Thymus (tissue), 11 donors: ENCODE data around the gene TMOD3. TPM values are rescaled to one million over a fixed set of nuclear protein-coding genes. Genes with fewer than 3 reads are reported as not detected.

Source experiments
- DNase-seq, 9 donors: peaks; one replicate each; pipeline ENCODE4 v3.0.0-alpha.2; 2013; ENCODE audit warnings: low spot score in 9 of 9, low read depth in 6 of 9, missing footprints in 1 of 9
- H3K27ac ChIP-seq, 2 donors: one replicate each; pipeline ENCODE4 v1.5.1; 2013; ENCODE audit warnings: control low read depth in 1 of 2, low read depth in 1 of 2, low read length in 1 of 2, mild to moderate bottlenecking in 1 of 2, moderate library complexity in 1 of 2
- H3K27me3 ChIP-seq, 2 donors: one replicate each; pipeline ENCODE4 v1.5.1; 2013; ENCODE audit warnings: low read length in 1 of 2; ENCODE audit not compliant: control insufficient read depth in 2 of 2, insufficient read depth in 1 of 2
- H3K36me3 ChIP-seq, 2 donors: one replicate each; pipeline ENCODE4 v1.5.1; 2013; ENCODE audit warnings: low read length in 1 of 2, mild to moderate bottlenecking in 1 of 2, moderate library complexity in 1 of 2; ENCODE audit not compliant: control insufficient read depth in 2 of 2, insufficient read depth in 2 of 2
- H3K4me1 ChIP-seq, 2 donors: one replicate each; pipeline ENCODE4 v1.5.1; 2013; ENCODE audit warnings: low read length in 2 of 2; ENCODE audit not compliant: control insufficient read depth in 2 of 2, insufficient read depth in 2 of 2
- H3K4me3 ChIP-seq, 2 donors: one replicate each; pipeline ENCODE4 v1.5.1; 2013; ENCODE audit warnings: low read length in 2 of 2, control low read depth in 1 of 2, mild to moderate bottlenecking in 1 of 2
- H3K9me3 ChIP-seq, 2 donors: one replicate each; pipeline ENCODE4 v1.5.1; 2013; ENCODE audit warnings: low read length in 1 of 2, mild to moderate bottlenecking in 1 of 2; ENCODE audit not compliant: control insufficient read depth in 2 of 2, insufficient read depth in 1 of 2
- WGBS: extraction: QIAGEN DNeasy Blood & Tissue Kit; methylation state at CpG from one replicate; pipeline ENCODE4 v1.1.7; 2013; 5-methylcytosine and 5-hydroxymethylcytosine counted together
- polyA plus RNA-seq: library from polyadenylated mRNA; stranded (reverse); fragments of 200-250 nt; gene quantifications from one replicate; pipeline ENCODE4 v1.2.3, GENCODE V29; 2013
- total RNA-seq: library from RNA; stranded (reverse); fragments of 120-200 nt; gene quantifications from one replicate; pipeline ENCODE4 v1.2.4, GENCODE V29; 2013
- donor health status: healthy.

Gene TMOD3
- total and polyA plus RNA-seq, 2 donors = 15.8 to 26.3 TPM

DNA sequence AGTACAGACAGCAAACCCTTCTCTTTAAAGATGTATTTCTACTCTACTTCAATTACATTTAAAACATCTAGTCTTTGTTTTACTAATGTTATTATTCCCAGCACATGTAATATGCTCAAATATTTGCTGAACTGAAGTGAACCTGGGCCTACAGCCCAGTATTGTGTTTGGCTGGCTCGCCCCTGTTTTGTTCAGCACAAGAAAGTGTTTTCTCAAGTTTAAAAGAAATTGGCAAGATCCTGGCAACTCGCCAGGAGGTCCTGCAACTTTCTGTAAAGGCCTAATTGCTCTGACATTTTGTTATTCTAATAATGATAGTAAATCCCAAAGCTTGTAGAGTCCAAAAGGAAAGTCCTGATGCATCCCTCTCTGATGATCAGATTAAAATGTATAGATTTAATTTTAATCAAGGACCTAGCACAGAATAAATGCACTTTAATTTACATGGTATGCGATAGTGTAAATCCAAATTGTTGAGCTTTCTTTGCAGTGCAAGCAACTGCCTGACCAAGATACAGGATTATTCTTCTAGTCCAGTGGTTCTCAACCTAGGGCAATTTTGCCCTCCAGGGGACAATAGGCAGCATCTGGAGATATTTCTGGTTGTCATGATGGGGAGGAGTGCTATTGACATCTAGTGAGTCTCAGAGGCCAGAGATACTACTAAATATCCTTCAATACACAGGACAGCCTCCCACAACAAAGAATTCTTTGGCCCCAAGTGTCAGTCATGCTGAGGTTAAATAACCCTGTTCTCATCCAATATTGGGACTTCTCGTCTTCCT lies 35.7 kb upstream of the TMOD3 start:
- no peaks in the 10 kb centered on the region for H3K9me3 ChIP-seq
- H3K27ac ChIP-seq = no peak overlapping the region
- no peak for DNase-seq
- H3K4me1 ChIP-seq = no peaks in the 10 kb centered on the region
- no peaks in the 10 kb centered on the region for H3K27me3 ChIP-seq
- H3K4me3 ChIP-seq = no peak overlapping the region
- 96% methylated on average over 4 of the region's 4 CpGs for WGBS
- peaks cover 5 to 7% of the 10 kb centered on the region in 2 donors for H3K36me3 ChIP-seq

DNA sequence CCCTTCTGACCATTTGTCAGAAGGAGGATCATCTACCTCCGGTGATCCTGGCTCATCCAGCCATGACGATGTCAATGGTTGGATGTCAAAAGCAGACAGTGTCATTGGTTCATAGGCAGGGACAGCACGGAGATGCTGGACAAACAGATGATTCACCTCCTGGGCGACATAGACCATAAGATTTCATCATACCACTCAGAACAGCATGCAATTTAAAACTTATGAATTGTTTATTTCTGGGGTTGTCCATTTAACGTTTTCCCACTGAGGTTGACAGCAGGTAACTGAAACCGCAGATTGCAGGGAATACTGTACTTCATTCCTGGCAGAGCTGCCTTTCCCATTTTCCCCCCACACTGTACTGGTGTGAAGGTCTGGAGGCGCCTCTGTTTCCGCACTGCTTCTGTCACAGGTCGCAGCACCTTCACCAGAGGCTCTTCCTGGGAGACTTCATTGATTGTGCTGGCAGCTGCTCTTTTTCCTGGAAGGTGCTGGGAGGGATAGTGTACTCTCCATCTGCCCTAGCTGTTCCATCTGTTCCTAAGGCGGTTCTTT lies 32.5 kb upstream of the TMOD3 start:
- no peak overlapping the region for H3K4me3 ChIP-seq
- no peaks in the 10 kb centered on the region for H3K4me1 ChIP-seq
- H3K36me3 ChIP-seq = peaks cover 11 to 14% of the 10 kb centered on the region in 2 donors
- H3K27me3 ChIP-seq = no peaks in the 10 kb centered on the region
- no peak overlapping the region for H3K27ac ChIP-seq
- DNase-seq = no peak
- H3K9me3 ChIP-seq = no peaks in the 10 kb centered on the region
- WGBS = 96% methylated on average over 10 of the region's 10 CpGs

DNA sequence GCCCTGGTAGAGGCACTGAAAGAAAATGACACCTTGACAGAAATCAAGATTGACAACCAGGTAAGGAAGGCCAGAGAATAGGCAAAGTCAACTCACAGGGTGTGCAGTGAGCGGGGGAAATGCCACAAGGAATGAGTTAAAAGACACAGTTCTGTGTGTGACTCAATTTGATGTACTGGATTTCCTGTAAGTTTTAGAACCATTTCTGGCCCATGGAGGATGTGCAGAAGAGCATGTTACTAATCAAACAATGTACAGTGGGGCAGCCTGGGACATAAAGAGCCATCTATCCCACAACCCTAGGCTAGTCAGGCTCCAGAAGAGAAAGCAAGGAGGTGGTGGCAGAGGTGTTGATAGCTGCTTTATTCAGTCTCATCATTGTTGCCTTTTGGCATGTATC lies 31.2 kb upstream of the TMOD3 start:
- 98% methylated on average over 1 of the region's 1 CpG for WGBS
- no peak overlapping the region for H3K4me3 ChIP-seq
- no peak for DNase-seq

DNA sequence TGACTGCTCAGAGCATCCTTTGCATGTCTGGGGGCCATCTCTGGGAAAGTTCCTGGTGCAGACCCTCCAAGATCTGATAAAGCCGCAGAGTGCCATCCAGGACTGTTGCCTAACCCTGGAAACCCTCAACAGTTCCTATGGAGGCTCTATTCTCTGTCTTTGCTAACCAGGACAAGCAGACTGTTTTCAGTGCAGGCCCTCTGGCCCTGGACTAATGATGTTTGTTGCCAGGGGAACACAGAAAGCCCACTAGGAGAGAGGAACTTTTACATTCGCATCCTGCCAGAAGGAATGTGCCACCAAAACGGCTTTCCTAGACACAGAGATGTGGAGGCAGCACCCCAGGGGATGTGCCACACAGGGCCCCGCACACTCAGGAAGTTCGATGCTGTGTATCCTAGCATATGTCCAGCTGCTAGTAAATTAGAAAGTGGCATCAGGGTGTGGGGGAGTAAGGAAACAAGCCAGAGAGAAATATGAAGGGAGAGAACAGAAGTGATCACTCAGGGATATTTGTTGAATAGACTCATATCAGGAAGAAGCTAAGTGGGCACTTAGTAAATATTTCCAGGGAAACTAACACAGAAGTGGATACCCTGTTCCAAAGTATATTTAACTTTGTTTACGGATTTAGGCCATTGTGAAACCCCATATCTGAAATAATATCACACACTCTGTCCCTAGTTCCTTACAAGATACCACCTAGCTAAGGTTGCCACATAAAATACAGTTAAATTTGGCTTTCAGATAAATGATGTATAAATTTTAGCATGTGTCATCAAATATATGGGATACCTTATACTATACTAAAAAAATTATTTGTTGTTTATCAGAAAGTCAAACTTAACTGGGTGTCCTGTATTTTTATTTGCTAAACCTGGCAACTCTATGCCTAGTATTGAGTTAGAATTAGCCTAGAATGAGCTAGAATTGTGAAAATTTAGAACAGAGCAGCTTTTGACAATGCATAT lies 29.9 kb upstream of the TMOD3 start:
- WGBS = 96% methylated on average over 6 of the region's 6 CpGs
- Histone ChIP-seq H3K27ac (no peak overlapping the region), H3K9me3 (no peaks in the 10 kb centered on the region), H3K27me3 (no peaks in the 10 kb centered on the region), H3K4me1 (no peaks in the 10 kb centered on the region), H3K36me3 (peaks cover 11 to 14% of the 10 kb centered on the region in 2 donors), H3K4me3 (no peak overlapping the region)
- DNase-seq = no peak

More for the DNA sequence above, 31.2 kb upstream of the TMOD3 start:
- H3K27ac ChIP-seq = no peak overlapping the region
- no peaks in the 10 kb centered on the region for H3K27me3 ChIP-seq
- H3K36me3 ChIP-seq = peaks cover 11 to 14% of the 10 kb centered on the region in 2 donors
- no peaks in the 10 kb centered on the region for H3K9me3 ChIP-seq
- no peaks in the 10 kb centered on the region for H3K4me1 ChIP-seq

DNA sequence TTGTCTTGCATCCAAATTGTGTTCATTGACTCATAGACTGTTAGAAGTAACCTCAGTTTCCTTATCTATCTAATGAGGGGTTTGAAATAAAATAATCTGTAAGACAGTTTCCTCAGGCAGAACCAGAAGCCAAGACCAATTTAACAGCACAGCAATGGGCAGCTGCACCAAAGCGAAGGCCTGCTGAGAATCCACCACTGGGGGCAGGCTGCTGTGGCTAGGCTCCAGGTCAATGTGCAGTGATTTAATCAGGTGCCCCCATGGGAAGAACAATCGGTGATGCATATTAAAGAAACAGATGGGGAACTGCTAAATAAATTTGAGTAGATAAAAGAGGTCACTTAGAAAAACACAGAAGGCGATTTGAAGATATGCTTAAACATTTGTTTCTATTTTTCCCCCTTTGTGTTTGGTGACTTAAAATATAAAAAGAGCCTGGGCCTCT lies 28.0 kb upstream of the TMOD3 start:
- Histone ChIP-seq H3K27me3 (no peaks in the 10 kb centered on the region), H3K27ac (no peak overlapping the region)
- DNase-seq = no peak

DNA sequence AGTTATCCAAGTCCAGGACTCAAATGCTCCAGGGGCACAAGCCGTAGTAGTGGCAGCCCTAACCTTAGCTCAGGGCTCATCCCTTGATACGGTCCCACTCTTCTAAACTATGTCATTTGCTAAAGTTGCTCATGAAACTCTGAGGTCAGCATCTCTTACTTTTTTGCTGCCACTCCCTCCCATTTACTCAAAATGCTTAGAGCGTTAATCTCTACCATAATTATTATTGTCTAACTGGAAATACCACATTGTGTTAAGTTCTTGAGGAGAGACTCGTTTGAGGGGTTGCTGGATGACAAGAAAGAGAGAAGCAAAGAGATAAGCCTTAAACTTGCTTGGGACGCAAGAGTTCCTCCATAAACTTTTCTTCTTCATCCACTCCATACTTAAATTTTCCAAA lies 26.9 kb upstream of the TMOD3 start:
- 98% methylated on average over 5 of the region's 5 CpGs for WGBS
- no peaks in the 10 kb centered on the region for H3K4me1 ChIP-seq
- H3K27ac ChIP-seq = no peak overlapping the region
- DNase-seq = no peak
- H3K27me3 ChIP-seq = no peaks in the 10 kb centered on the region
- H3K4me3 ChIP-seq = no peak overlapping the region
- H3K9me3 ChIP-seq = no peaks in the 10 kb centered on the region
- H3K36me3 ChIP-seq = peaks cover 21 to 26% of the 10 kb centered on the region in 2 donors

More for the DNA sequence above, 28.0 kb upstream of the TMOD3 start:
- Histone ChIP-seq H3K36me3 (peaks cover 15 to 18% of the 10 kb centered on the region in 2 donors), H3K9me3 (no peaks in the 10 kb centered on the region), H3K4me3 (no peak overlapping the region), H3K4me1 (no peaks in the 10 kb centered on the region)
- 93% methylated on average over 3 of the region's 3 CpGs for WGBS

DNA sequence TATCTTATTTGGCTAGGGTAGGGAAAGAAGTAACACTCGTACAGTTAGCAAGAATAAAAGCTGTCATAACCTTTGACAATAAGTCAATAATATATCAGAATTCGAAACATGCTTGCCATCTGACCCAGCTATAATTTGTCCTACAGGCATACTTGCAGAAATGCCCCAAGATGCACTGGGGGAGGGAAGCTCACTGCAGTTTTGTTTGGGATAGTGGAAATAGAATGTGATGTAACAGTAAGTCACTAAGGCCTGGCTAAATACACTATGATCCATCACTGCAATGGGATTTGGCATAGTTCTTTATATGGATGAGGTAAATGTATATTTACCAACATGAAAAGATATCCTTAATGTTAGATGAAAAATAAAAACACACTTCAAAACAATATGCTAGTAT lies 25.5 kb upstream of the TMOD3 start:
- no peak for DNase-seq
- over 99% methylated on average over 2 of the region's 2 CpGs for WGBS

DNA sequence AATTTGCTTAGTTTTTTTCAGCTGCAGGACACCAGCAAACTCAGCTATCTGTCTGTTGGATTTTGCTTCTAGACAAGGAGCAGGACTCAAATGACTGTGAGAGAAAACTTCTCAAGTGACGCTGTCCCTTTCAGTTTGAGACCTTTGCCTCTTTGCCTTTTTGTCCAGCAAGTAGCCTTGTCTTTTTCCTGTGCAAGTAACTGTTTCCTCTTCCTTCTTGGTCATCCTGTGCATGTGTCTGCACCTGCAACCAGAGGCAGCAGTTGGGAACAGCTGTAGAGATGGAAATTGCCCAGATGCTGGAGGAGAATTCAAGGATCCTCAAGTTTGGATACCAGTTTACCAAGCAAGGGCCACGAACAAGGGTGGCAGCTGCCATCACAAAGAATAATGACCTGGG lies 23.3 kb upstream of the TMOD3 start:
- 96% methylated on average over 2 of the region's 2 CpGs for WGBS

More for the DNA sequence above, 25.5 kb upstream of the TMOD3 start:
- H3K4me1 ChIP-seq = no peaks in the 10 kb centered on the region
- no peak overlapping the region for H3K4me3 ChIP-seq
- H3K36me3 ChIP-seq = peaks cover 14 to 20% of the 10 kb centered on the region in 2 donors
- H3K9me3 ChIP-seq = no peaks in the 10 kb centered on the region
- no peaks in the 10 kb centered on the region for H3K27me3 ChIP-seq
- H3K27ac ChIP-seq = no peak overlapping the region

More for the DNA sequence above, 23.3 kb upstream of the TMOD3 start:
- no peak for DNase-seq
- H3K4me1 ChIP-seq = no peaks in the 10 kb centered on the region
- H3K4me3 ChIP-seq = no peak overlapping the region
- peaks cover 10 to 15% of the 10 kb centered on the region in 2 donors for H3K36me3 ChIP-seq
- no peak overlapping the region for H3K27ac ChIP-seq
- no peaks in the 10 kb centered on the region for H3K27me3 ChIP-seq
- no peaks in the 10 kb centered on the region for H3K9me3 ChIP-seq
